ENCODE measurements around the gene C1QTNF12.

DNA sequence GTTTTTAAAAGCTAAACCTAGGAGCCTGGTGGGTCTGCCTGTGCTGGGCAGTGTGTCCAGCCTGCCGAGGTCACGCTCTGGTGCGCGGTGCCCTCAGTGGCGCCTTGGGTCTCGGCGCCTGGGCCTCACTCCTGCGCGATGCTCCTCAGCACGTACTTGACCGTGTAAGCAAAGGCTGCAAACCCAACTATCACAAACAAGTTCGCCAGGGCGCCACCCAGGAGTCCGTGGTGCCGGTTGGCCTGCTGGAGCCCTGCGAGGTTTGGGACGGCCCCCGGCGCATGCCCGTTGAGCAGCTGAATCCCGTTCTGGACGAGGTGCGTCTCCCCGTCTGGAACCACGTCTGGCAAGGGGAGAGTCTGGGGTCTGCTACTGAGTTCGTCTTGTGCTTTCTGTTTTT lies 8.6 kb upstream of the C1QTNF12 start:
- TF ChIP-seq EZH2 (IDR thresholded peaks at IDR 0.05), result no peak
- TF ChIP-seq POLR2AphosphoS5 (IDR thresholded peaks at IDR 0.05; ENCODE audit: borderline replicate concordance, low read depth, low read length), result no peak
- TF ChIP-seq FOXP2 (optimal IDR thresholded peaks at IDR 0.05; ENCODE audit: control extremely low read depth, extremely low read length, insufficient read depth), result no peak
